Peyer's patch (tissue), 4 donors: ENCODE results near the gene TMPRSS11B. TPM values are rescaled to one million over a fixed set of nuclear protein-coding genes. Genes with fewer than 3 reads are reported as not detected.
"Not testable (repeated sequence)": the region's sequence is repeated elsewhere in the genome, so short reads cannot be mapped to it uniquely, and the experiment has no call there.

Experiments used
- DNase-seq, 3 donors: peaks; one replicate each; pipeline ENCODE4 v3.0.0-alpha.2; 2017 to 2019
- H3K27ac ChIP-seq, 4 donors: fragments of 200-600 bp; sonication (generic); one replicate each; pipeline ENCODE4 v1.5.1; 2016 to 2019
- H3K27me3 ChIP-seq, 2 donors: fragments of 200-600 bp; sonication (generic); one replicate each; pipeline ENCODE4 v1.5.1; 2019
- H3K36me3 ChIP-seq, 3 donors: fragments of 200-600 bp; sonication (generic); one replicate each; pipeline ENCODE4 v1.5.1; 2016 to 2019
- H3K4me1 ChIP-seq, 4 donors: fragments of 200-600 bp; sonication (generic); one replicate each; pipeline ENCODE4 v1.5.1; 2016 to 2019
- H3K4me3 ChIP-seq, 4 donors: fragments of 200-600 bp; sonication (generic); 1 replicate in 3 of 4; 2 replicates in 1 of 4; pipeline ENCODE4 v1.5.1; 2016 to 2019; ENCODE audit warnings: mild to moderate bottlenecking in 1 of 4
- H3K9me3 ChIP-seq, 4 donors: fragments of 200-600 bp; sonication (generic); one replicate each; pipeline ENCODE4 v1.5.1; 2016 to 2019; ENCODE audit warnings: mild to moderate bottlenecking in 1 of 4
- CTCF ChIP-seq, 6 experiments: fragments of 450-650 bp in 4 of 6; fragments of 200-600 bp in 2 of 6; sonication (generic) in 1 of 6; IDR thresholded peaks; one replicate each; pipeline ENCODE4 v1.5.1; 2017 to 2019; ENCODE audit warnings: antibody characterized with exemption in 6 of 6, mild to moderate bottlenecking in 3 of 6, moderate library complexity in 1 of 6
- POLR2A ChIP-seq, 2 donors: fragments of 450-650 bp; IDR thresholded peaks; one replicate each; pipeline ENCODE4 v1.5.1; 2017; ENCODE audit warnings: antibody characterized with exemption in 2 of 2, mild to moderate bottlenecking in 2 of 2, moderate library complexity in 2 of 2
- total RNA-seq, 4 donors: library from RNA; depleted of rRNA; stranded (reverse); fragments of >200 nt; gene quantifications; one replicate each; pipeline ENCODE4 v1.1.0, GENCODE V29; 2016

The TMPRSS11B gene
- not detected for total RNA-seq

- no peaks in the 10 kb centered on the region for H3K27me3 ChIP-seq
- no peaks in the 10 kb centered on the region for H3K9me3 ChIP-seq
- TF ChIP-seq POLR2A (IDR thresholded peaks at IDR 0.05) (no peak), CTCF (IDR thresholded peaks at IDR 0.05) (no peak)
- H3K27ac ChIP-seq = no peak within 1 kb of the TSS
- H3K4me3 ChIP-seq = no peak within 1 kb of the TSS
- no peaks in the 10 kb centered on the region for H3K36me3 ChIP-seq
- no peaks in the 10 kb centered on the region for H3K4me1 ChIP-seq
- no peak for DNase-seq
Observed at GRCh38 chr4:68245594-68245993, at the start of gene TMPRSS11B. Gene TMPRSS11B (minus strand): TSS chr4:68245694. CDS start chr4:68245558, 136 bp downstream.

- Histone ChIP-seq H3K4me1 (no peaks in the 10 kb centered on the region), H3K36me3 (no peaks in the 10 kb centered on the region), H3K27me3 (no peaks in the 10 kb centered on the region), H3K27ac (no peak overlapping the region), H3K4me3 (no peak overlapping the region), H3K9me3 (no peaks in the 10 kb centered on the region)
- DNase-seq = no peak
- TF ChIP-seq CTCF (IDR thresholded peaks at IDR 0.05) (no peak), POLR2A (IDR thresholded peaks at IDR 0.05) (no peak)
Observed at GRCh38 chr4:68291256-68291655, 45.8 kb upstream of the TMPRSS11B start.

- no peak overlapping the region for H3K27ac ChIP-seq
- H3K27me3 ChIP-seq = no peaks in the 10 kb centered on the region
- no peak overlapping the region for H3K4me3 ChIP-seq
- TF ChIP-seq CTCF (IDR thresholded peaks at IDR 0.05) (no peak), POLR2A (IDR thresholded peaks at IDR 0.05) (no peak)
- H3K9me3 ChIP-seq = no peaks in the 10 kb centered on the region
- no peaks in the 10 kb centered on the region for H3K36me3 ChIP-seq
- no peaks in the 10 kb centered on the region for H3K4me1 ChIP-seq
- no peak for DNase-seq
Observed at GRCh38 chr4:68288393-68288740, 42.9 kb upstream of the TMPRSS11B start.

- H3K27ac ChIP-seq = no peak overlapping the region
- no peak for DNase-seq
- TF ChIP-seq POLR2A (IDR thresholded peaks at IDR 0.05) = no peak
- no peak for TF ChIP-seq CTCF (IDR thresholded peaks at IDR 0.05)
Observed at GRCh38 chr4:68287704-68288392, 42.4 kb upstream of the TMPRSS11B start.

GRCh38 chr4:68283714-68284113 is 38.2 kb upstream of the TMPRSS11B start:
- Histone ChIP-seq H3K27ac (no peak overlapping the region), H3K36me3 (no peaks in the 10 kb centered on the region), H3K9me3 (no peaks in the 10 kb centered on the region), H3K4me1 (no peaks in the 10 kb centered on the region), H3K4me3 (no peak overlapping the region), H3K27me3 (no peaks in the 10 kb centered on the region)
- TF ChIP-seq POLR2A (IDR thresholded peaks at IDR 0.05) (no peak), CTCF (IDR thresholded peaks at IDR 0.05) (no peak)
- no peak for DNase-seq

More at GRCh38 chr4:68287704-68288392, 42.4 kb upstream of the TMPRSS11B start:
- Histone ChIP-seq H3K27me3 (no peaks in the 10 kb centered on the region), H3K9me3 (no peaks in the 10 kb centered on the region), H3K36me3 (no peaks in the 10 kb centered on the region), H3K4me3 (no peak overlapping the region), H3K4me1 (no peaks in the 10 kb centered on the region)

GRCh38 chr4:68283095-68283494 is 37.6 kb upstream of the TMPRSS11B start:
- Histone ChIP-seq H3K36me3 (no peaks in the 10 kb centered on the region), H3K4me3 (no peak overlapping the region), H3K4me1 (no peaks in the 10 kb centered on the region), H3K27ac (no peak overlapping the region), H3K9me3 (no peaks in the 10 kb centered on the region), H3K27me3 (no peaks in the 10 kb centered on the region)
- TF ChIP-seq CTCF (IDR thresholded peaks at IDR 0.05) (no peak), POLR2A (IDR thresholded peaks at IDR 0.05) (no peak)
- DNase-seq = no peak

GRCh38 chr4:68281796-68282740 is 36.6 kb upstream of the TMPRSS11B start:
- H3K9me3 ChIP-seq, DNase-seq, H3K4me1 ChIP-seq, H3K36me3 ChIP-seq, H3K27ac ChIP-seq, H3K4me3 ChIP-seq, H3K27me3 ChIP-seq: not testable (repeated sequence)
